BLaER1 treated with 17β-estradiol and CSF1 and Interleukin-3, amounts not matched to agents 10 nM and 100 nM (cell line): ENCODE measurements around the gene NAA35.
A peak's percentile ranks its signal among the peaks of the same experiment; 100 is the strongest.

ENCODE experiments used
- H3K27ac ChIP-seq, 11 experiments: shearing (Covaris generic); formaldehyde crosslinking; 2 replicates each; pipeline ENCODE4 v1.8.1; 2022
- H3K27me3 ChIP-seq, 11 experiments: shearing (Covaris generic); formaldehyde crosslinking; 2 replicates each; pipeline ENCODE4 v1.8.1; 2022
- H3K36me3 ChIP-seq, 11 experiments: shearing (Covaris generic); formaldehyde crosslinking; 2 replicates each; pipeline ENCODE4 v1.8.1; 2022
- H3K4me1 ChIP-seq, 10 experiments: shearing (Covaris generic); formaldehyde crosslinking; 2 replicates each; pipeline ENCODE4 v1.8.1; 2022
- H3K4me2 ChIP-seq, 11 experiments: shearing (Covaris generic); formaldehyde crosslinking; 2 replicates each; pipeline ENCODE4 v1.8.1; 2022
- H3K4me3 ChIP-seq, 10 experiments: shearing (Covaris generic); formaldehyde crosslinking; 2 replicates each; pipeline ENCODE4 v1.8.1; 2022
- H3K9ac ChIP-seq, 11 experiments: shearing (Covaris generic); formaldehyde crosslinking; 2 replicates each; pipeline ENCODE4 v1.8.1; 2022
- H3K9me3 ChIP-seq, 11 experiments: shearing (Covaris generic); formaldehyde crosslinking; replicated peaks in 1 of 11; 2 replicates each; pipeline ENCODE4 v1.8.1; 2022
- H4K20me1 ChIP-seq, 11 experiments: shearing (Covaris generic); formaldehyde crosslinking; 2 replicates each; pipeline ENCODE4 v1.8.1; 2022
- Cebpa-rat ChIP-seq, 11 experiments: shearing (Covaris generic); IDR thresholded peaks; 2 replicates each; pipeline ENCODE4 v1.8.1; 2022

The NAA35 gene

DNA sequence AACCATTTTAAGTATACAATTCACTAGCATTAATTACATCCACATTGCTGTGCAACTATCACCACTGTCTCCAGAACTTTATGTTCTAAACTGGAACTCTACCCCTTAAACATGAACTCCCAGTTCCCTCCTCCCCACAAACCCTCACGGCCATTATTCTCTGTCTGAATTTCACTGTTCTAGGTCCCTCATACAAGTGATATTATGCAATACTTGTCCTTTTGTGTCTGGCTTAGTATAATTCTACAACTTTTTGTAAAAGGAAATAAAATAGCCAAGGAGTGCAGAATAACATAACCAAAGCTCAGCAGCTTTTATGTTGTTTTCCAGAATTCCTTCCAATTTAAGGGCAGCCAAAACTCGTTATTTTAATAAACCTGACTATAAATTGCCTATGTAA, 53.2 kb downstream of the NAA35 start:
- Histone ChIP-seq H3K27ac (no peak overlapping the region), H3K9ac (no peak overlapping the region), H3K4me1 (peaks cover 0 to 8% (median 0%) of the 10 kb centered on the region in 10 experiments; a peak in 5 of 20 replicates), H3K4me2 (no peak overlapping the region), H3K4me3 (no peak overlapping the region), H3K27me3 (no peaks in the 10 kb centered on the region), H3K9me3 (peaks cover under 1 to 29% (median 16%) of the 10 kb centered on the region in 11 experiments; a peak in 20 of 22 replicates), H4K20me1 (no peaks in the 10 kb centered on the region), H3K36me3 (peaks cover 40 to 93% (median 67%) of the 10 kb centered on the region in 11 experiments)
- TF ChIP-seq Cebpa-rat (IDR thresholded peaks at IDR 0.05): 0 out of 22 replicates have a peak, but pooled peaks of 1 of the 11 experiments have one; percentile 8

DNA sequence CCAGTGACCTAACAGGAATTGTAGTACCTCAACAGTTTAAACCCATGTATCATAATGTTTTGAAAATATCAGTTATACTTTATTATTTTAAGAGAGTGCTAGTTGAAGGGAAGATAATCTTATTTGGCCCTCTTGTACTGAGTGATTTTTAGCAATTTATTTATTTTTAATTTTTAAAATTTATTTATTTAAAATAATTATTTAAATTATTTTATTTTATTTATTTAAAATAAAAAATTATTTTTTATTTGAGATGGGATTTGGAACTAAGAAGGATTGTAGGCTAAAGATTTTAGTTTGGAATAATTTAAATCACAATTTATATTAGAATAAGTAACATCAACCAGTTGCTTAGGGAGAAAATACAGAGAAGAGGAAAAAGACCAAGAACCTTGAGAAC, 54.2 kb downstream of the NAA35 start:
- H3K9ac ChIP-seq: no peak overlapping the region
- peaks cover 43 to 93% (median 67%) of the 10 kb centered on the region in 11 experiments for H3K36me3 ChIP-seq
- H3K27me3 ChIP-seq: no peaks in the 10 kb centered on the region

DNA sequence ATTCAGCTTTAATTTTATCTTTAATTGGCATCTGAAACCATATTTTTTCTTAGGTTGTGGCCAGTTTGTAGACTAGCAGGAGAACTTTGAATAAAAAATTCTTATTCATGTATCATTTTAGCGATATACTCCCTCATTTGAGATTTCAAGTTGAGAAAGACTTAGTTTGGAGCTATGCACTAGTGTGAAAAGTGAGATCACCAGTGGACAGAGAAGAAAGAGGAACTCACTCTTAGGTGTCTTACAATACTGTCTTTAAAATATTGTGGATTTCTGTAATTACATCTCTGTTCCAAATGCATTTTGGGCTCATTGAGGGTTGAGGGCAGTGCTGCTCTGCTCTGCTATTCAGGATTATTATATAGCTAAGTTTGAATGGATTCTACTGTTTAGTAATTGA, 54.7 kb downstream of the NAA35 start:
- Histone ChIP-seq H3K27me3 (no peaks in the 10 kb centered on the region), H4K20me1 (no peaks in the 10 kb centered on the region), H3K4me2 (no peak overlapping the region), H3K27ac (no peak overlapping the region), H3K9ac (no peak overlapping the region), H3K9me3 (peaks cover 4 to 33% (median 16%) of the 10 kb centered on the region in 11 experiments; a peak in 21 of 22 replicates), H3K36me3 (peaks cover 47 to 93% (median 65%) of the 10 kb centered on the region in 11 experiments), H3K4me3 (no peak overlapping the region), H3K4me1 (peaks cover 0 to 8% (median 0%) of the 10 kb centered on the region in 10 experiments; a peak in 5 of 20 replicates)
- no peak for TF ChIP-seq Cebpa-rat (IDR thresholded peaks at IDR 0.05)

More for the DNA sequence above, 54.2 kb downstream of the NAA35 start:
- H3K9me3 ChIP-seq: peaks cover 4 to 30% (median 16%) of the 10 kb centered on the region in 11 experiments; a peak in 20 of 22 replicates
- no peaks in the 10 kb centered on the region for H4K20me1 ChIP-seq
- no peak overlapping the region for H3K4me3 ChIP-seq
- no peak overlapping the region for H3K4me2 ChIP-seq
- TF ChIP-seq Cebpa-rat (IDR thresholded peaks at IDR 0.05): no peak
- peaks cover 0 to 8% (median 0%) of the 10 kb centered on the region in 10 experiments; a peak in 5 of 20 replicates for H3K4me1 ChIP-seq
- no peak overlapping the region for H3K27ac ChIP-seq

DNA sequence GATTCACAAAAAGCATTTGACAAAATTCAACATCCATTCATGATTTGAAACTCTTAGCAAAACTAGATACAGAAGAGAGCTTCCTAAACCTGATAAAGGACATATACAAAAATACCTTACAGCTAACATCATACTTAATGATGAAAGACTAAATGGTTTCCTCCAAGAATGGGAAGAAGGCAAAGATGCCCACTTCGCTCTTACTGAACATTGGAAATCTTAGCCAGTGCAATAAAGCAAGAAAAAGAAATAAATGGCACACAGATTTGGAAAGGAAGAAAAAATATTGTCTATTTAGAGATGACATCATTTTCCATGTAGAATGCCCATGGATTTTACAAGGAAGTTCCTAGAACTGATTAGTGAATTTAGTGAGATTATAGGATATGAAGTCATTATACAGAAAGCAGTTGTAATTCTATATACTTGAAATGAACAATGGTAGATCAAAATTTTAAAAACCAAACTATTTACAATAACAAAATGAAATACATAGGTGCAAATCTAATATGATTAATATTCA, 64.4 kb downstream of the NAA35 start:
- no peaks in the 10 kb centered on the region for H4K20me1 ChIP-seq
- H3K4me1 ChIP-seq: no peaks in the 10 kb centered on the region
- H3K36me3 ChIP-seq: peaks cover 80 to 100% (median 93%) of the 10 kb centered on the region in 11 experiments
- peaks cover 37 to 52% (median 45%) of the 10 kb centered on the region in 11 experiments for H3K9me3 ChIP-seq
- no peaks in the 10 kb centered on the region for H3K27me3 ChIP-seq
- no peak overlapping the region for H3K4me2 ChIP-seq
- H3K4me3 ChIP-seq: no peak overlapping the region; a peak in 1 of 20 replicates
- no peak overlapping the region for H3K9ac ChIP-seq
- TF ChIP-seq Cebpa-rat (IDR thresholded peaks at IDR 0.05): no peak
- H3K27ac ChIP-seq: no peak overlapping the region

DNA sequence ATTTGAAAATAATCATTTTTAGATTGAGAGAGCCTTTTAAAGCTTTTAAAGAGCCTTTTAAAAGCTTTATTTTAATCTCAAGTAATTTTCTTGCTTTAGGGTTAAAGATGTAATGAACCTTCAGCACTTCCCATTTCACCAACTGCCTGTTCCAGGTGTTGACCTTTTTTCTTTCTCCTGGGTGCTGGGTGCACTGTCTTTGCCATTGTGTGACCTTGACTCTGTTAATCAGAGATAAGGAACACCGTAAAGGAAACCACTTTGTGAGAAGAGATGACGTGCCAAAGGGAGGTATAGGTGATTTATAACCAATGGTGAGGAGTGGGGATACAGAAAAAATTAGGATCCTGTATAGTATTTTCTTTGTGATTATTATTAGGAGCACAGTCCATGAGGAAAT, 68.2 kb downstream of the NAA35 start:
- Histone ChIP-seq H4K20me1 (no peaks in the 10 kb centered on the region), H3K9me3 (peaks cover 19 to 24% (median 23%) of the 10 kb centered on the region in 11 experiments), H3K27me3 (no peaks in the 10 kb centered on the region), H3K36me3 (peaks cover 69 to 97% (median 90%) of the 10 kb centered on the region in 11 experiments), H3K4me1 (no peaks in the 10 kb centered on the region), H3K4me3 (no peak overlapping the region), H3K27ac (no peak overlapping the region), H3K4me2 (no peak overlapping the region), H3K9ac (no peak overlapping the region)
- no peak for TF ChIP-seq Cebpa-rat (IDR thresholded peaks at IDR 0.05)

DNA sequence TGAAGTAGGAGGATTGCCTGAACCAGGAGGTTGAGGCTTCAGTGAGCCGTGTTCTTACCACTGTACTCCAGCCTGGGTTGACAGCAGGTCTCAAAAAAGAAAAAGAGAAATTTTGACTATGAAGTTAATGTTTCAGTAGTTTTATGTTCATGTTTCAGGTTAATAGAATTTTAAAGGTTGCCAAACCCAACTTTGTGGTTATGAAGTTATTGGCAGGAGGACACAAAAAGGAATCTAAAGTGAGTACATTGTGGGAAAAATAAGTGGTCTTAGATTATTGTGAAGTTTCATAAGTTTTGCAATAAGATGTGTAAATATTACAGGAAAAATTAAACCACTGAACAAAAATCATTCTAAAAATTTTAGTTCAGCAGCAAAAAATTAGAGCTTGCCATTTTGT, 79.8 kb downstream of the NAA35 start:
- peaks cover 75 to 97% (median 88%) of the 10 kb centered on the region in 11 experiments for H3K36me3 ChIP-seq

DNA sequence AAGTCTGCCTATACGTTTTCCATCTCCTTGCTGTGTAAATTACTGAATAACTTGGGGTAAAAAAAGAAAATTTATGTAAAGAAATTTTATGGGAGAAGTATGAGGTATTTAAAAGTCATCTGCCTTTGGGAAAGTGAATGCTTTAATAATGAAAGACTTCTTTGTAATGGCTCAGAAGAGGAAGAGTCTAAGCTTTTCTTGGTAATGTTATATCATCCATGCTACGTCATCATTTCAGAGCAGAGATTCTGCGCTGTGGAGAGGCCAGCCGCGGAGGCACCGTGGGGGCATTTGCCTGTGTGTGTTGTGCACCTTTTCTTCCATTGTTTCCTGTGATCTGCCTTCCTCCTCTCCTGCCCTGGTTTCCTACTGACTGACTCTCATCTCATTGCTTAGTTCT, 80.2 kb downstream of the NAA35 start:
- H3K4me1 ChIP-seq: peaks cover 0 to 23% (median 17%) of the 10 kb centered on the region in 10 experiments; a peak in 12 of 20 replicates
- H3K9ac ChIP-seq: no peak overlapping the region
- no peak overlapping the region for H3K4me3 ChIP-seq
- H3K36me3 ChIP-seq: peaks cover 79 to 100% (median 93%) of the 10 kb centered on the region in 11 experiments
- H3K27ac ChIP-seq: no peak overlapping the region
- peaks cover 0 to 10% (median 0%) of the 10 kb centered on the region in 11 experiments; a peak in 1 of 22 replicates for H4K20me1 ChIP-seq
- H3K4me2 ChIP-seq: no peak overlapping the region
- TF ChIP-seq Cebpa-rat (IDR thresholded peaks at IDR 0.05): no peak
- H3K9me3 ChIP-seq: no peaks in the 10 kb centered on the region
- no peaks in the 10 kb centered on the region for H3K27me3 ChIP-seq

More for the DNA sequence above, 79.8 kb downstream of the NAA35 start:
- peaks cover 0 to 22% (median 15%) of the 10 kb centered on the region in 10 experiments; a peak in 12 of 20 replicates for H3K4me1 ChIP-seq
- H4K20me1 ChIP-seq: peaks cover 0 to 10% (median 0%) of the 10 kb centered on the region in 11 experiments; a peak in 1 of 22 replicates
- no peak overlapping the region for H3K4me2 ChIP-seq
- H3K9ac ChIP-seq: no peak overlapping the region
- no peaks in the 10 kb centered on the region for H3K27me3 ChIP-seq
- TF ChIP-seq Cebpa-rat (IDR thresholded peaks at IDR 0.05): no peak
- no peaks in the 10 kb centered on the region for H3K9me3 ChIP-seq
- H3K4me3 ChIP-seq: no peak overlapping the region
- H3K27ac ChIP-seq: no peak overlapping the region

DNA sequence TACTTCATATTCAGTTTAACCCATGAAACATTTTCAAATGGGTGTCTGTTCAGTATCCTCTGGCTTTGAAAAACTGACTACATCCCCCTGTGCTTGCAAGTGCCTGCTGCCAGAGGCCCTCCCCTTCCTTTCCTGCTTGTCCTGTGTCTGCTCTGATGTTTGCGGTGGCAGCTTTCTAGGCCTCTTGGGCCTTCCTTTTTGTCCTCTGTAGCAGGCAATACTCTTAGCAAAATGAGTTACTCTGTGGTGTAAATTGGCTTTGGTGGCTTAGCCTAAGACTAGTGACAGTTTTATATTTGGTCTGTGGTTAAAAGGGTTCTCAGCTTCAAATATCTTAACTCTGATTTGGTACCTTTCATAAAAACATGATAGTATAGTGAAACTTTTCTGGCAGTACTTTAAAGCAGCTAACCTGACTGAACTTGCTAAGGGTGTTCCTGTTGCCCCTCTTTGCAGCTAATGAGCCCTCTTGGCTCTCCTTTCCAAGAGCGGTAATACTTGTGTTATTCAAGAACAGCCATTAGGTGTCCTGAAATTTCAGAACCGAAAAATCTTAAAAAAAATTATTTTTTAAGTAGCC, 81.8 kb downstream of the NAA35 start:
- Histone ChIP-seq H3K4me3 (no peak overlapping the region), H3K9me3 (no peaks in the 10 kb centered on the region), H3K9ac (peak overlapping the region in 1 of 11 experiments; percentile 25; a peak in 2 of 22 replicates), H4K20me1 (peaks cover 0 to 10% (median 0%) of the 10 kb centered on the region in 11 experiments; a peak in 1 of 22 replicates), H3K36me3 (peaks cover 81 to 100% (median 94%) of the 10 kb centered on the region in 11 experiments), H3K27ac (no peak overlapping the region), H3K27me3 (no peaks in the 10 kb centered on the region), H3K4me1 (peaks cover 0 to 23% (median 17%) of the 10 kb centered on the region in 10 experiments; a peak in 12 of 20 replicates), H3K4me2 (peak overlapping the region in 1 of 11 experiments; percentile 24; a peak in 2 of 22 replicates)
- TF ChIP-seq Cebpa-rat (IDR thresholded peaks at IDR 0.05): no peak

DNA sequence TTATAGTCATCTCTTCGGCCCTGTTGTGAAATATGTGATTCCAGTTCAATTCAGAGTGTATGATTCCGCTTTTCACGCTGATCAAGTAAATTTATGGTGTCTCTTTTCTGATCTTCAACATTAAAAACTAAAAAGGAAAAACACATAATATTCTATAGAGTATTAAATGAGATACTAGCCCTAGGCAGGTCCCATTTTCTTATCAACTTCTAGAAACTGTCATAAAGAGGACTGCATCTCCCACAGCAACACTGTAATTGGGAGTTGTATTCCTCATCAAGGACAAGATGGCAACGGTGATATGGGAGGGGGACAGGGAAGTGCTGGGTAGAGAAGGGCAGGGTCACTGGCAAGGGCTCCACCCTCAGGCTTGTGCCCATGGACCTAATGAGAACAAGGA, 86.8 kb downstream of the NAA35 start:
- no peak for TF ChIP-seq Cebpa-rat (IDR thresholded peaks at IDR 0.05)
- peaks cover 73 to 99% (median 89%) of the 10 kb centered on the region in 11 experiments for H3K36me3 ChIP-seq

More for the DNA sequence above, 86.8 kb downstream of the NAA35 start:
- H3K27me3 ChIP-seq: no peaks in the 10 kb centered on the region
- peaks cover 0 to 15% (median 12%) of the 10 kb centered on the region in 10 experiments; a peak in 10 of 20 replicates for H3K4me1 ChIP-seq
- no peak overlapping the region for H3K9ac ChIP-seq
- peaks cover 0 to 6% (median 0%) of the 10 kb centered on the region in 11 experiments; a peak in 3 of 22 replicates for H3K9me3 ChIP-seq
- no peak overlapping the region for H3K4me3 ChIP-seq
- no peak overlapping the region for H3K27ac ChIP-seq
- H3K4me2 ChIP-seq: no peak overlapping the region
- H4K20me1 ChIP-seq: peaks cover 0 to 10% (median 0%) of the 10 kb centered on the region in 11 experiments; a peak in 1 of 22 replicates
